K562 (cell line): ENCODE results near the gene TKT. TPM values are rescaled to one million over a fixed set of nuclear protein-coding genes. Genes with fewer than 3 reads are reported as not detected.

Source experiments
- ATAC-seq: fragments of 200-7000 bp; cut with Tn5 transposase; 3 replicates; pipeline ENCODE4 v1.9.1; 2020; ENCODE audit warnings: moderate library complexity
- BruUV-seq: library from RNA; stranded (reverse); fragments of 400-500 nt; replicated peaks from 2 replicates; lab custom pipeline; 2021; lab: Mats Ljungman, UMichigan
- CTCF ChIA-PET: fragments of 300-600 bp; formaldehyde crosslinking; extraction: SDS; loops from one replicate; lab custom pipeline; 2021; ENCODE audit warnings: low intra/inter-chr PET ratio; lab: Yijun Ruan, JAX
- POLR2A ChIA-PET: fragments of 300-600, 350-650 bp; sonication (Branson Sonifier 250); formaldehyde crosslinking; extraction: SDS; loops from one replicate; lab custom pipeline; 2021; ENCODE audit warnings: antibody characterized with exemption, inconsistent platforms; lab: Yijun Ruan, JAX
- DNase-seq, 4 experiments: peaks; one replicate each; pipeline versions ENCODE4 v3.0.0 to v3.0.0-alpha.2; 2011 to 2018; ENCODE audit warnings: low spot score in 3 of 4, mixed read lengths in 3 of 4; ENCODE audit errors: extremely low read depth in 1 of 4
- FAIRE-seq: peaks from 2 replicates; lab custom pipeline; 2011; peaks lifted over from hg19 to GRCh38; lab: Jason Lieb, UNC
- H2AFZ ChIP-seq: 2 replicates; pipeline ENCODE4 v1.6.0; 2011; ENCODE audit warnings: low read depth, low read length, control low read depth, inconsistent platforms
- H3K27ac ChIP-seq: fragments of 200-600 bp; 3 replicates; pipeline ENCODE4 v1.8.0; 2011; ENCODE audit warnings: low read depth, mild to moderate bottlenecking, control low read depth, inconsistent platforms, low read length, moderate library complexity, mixed read lengths; ENCODE audit errors: extremely low read depth
- H3K27me3 ChIP-seq, 2 experiments: fragments of 300-600 bp in 1 of 2; 2 replicates in 1 of 2; 3 replicates in 1 of 2; pipeline versions ENCODE4 v1.6.0 to v1.8.0; 2011; ENCODE audit warnings: inconsistent platforms in 2 of 2, low read length in 2 of 2, mild to moderate bottlenecking in 1 of 2, mixed read lengths in 1 of 2, moderate library complexity in 1 of 2; ENCODE audit not compliant: control insufficient read depth in 2 of 2, insufficient read depth in 2 of 2
- H3K36me3 ChIP-seq: fragments of 300-600 bp; 3 replicates; pipeline ENCODE4 v1.8.0; 2011; ENCODE audit warnings: mild to moderate bottlenecking, low read length, inconsistent platforms; ENCODE audit not compliant: control insufficient read depth, insufficient read depth
- H3K4me1 ChIP-seq, 2 experiments: fragments of 200-600 bp in 1 of 2; replicated peaks in 1 of 2; 2 replicates in 1 of 2; 3 replicates in 1 of 2; pipeline versions ENCODE4 v1.5.1 to v1.8.0; 2011; ENCODE audit warnings: inconsistent platforms in 2 of 2, low read length in 2 of 2, mild to moderate bottlenecking in 1 of 2, mixed read lengths in 1 of 2, moderate library complexity in 1 of 2; ENCODE audit not compliant: control insufficient read depth in 2 of 2, insufficient read depth in 2 of 2
- H3K4me2 ChIP-seq: 2 replicates; pipeline ENCODE4 v1.6.1; 2011; ENCODE audit warnings: low read length, control low read depth, inconsistent platforms, mixed read lengths; ENCODE audit not compliant: insufficient read depth
- H3K4me3 ChIP-seq: fragments of 200-600 bp; sonication (generic), shearing (Covaris generic); 2 replicates; pipeline ENCODE4 v1.5.1; 2016; ENCODE audit warnings: control low read depth, inconsistent platforms
- H3K79me2 ChIP-seq: fragments of 200-600 bp; 3 replicates; pipeline ENCODE4 v1.8.0; 2011; ENCODE audit warnings: low read length, inconsistent platforms; ENCODE audit not compliant: control insufficient read depth, insufficient read depth
- H3K9ac ChIP-seq, 2 experiments: 2 replicates each; pipeline versions ENCODE4 v1.6.0 to v1.6.1; 2011; ENCODE audit warnings: low read depth in 2 of 2, low read length in 2 of 2, control low read depth in 1 of 2, inconsistent platforms in 1 of 2, mild to moderate bottlenecking in 1 of 2, mixed read lengths in 1 of 2; ENCODE audit not compliant: insufficient read depth in 1 of 2
- H3K9me1 ChIP-seq: one replicate; pipeline ENCODE4 v1.6.0; 2011; ENCODE audit warnings: inconsistent platforms, mild to moderate bottlenecking, low read length, moderate library complexity; ENCODE audit not compliant: control insufficient read depth, insufficient read depth
- H3K9me3 ChIP-seq: replicated peaks from 2 replicates; pipeline ENCODE4 v1.5.1; 2011; ENCODE audit warnings: low read depth, low read length, inconsistent platforms; ENCODE audit not compliant: control insufficient read depth, insufficient read depth
- H4K20me1 ChIP-seq: replicated peaks from 2 replicates; pipeline ENCODE4 v1.6.1; 2011; ENCODE audit warnings: low read length, inconsistent platforms, mixed read lengths; ENCODE audit not compliant: control insufficient read depth, insufficient read depth
- ZNF507 ChIP-seq: conservative IDR thresholded peaks from 2 replicates; pipeline ENCODE4 v1.6.1; 2017; ENCODE audit warnings: missing genetic modification characterization, missing compliant biosample characterization
- WGBS: fragments of 100-300 bp; shearing (Covaris generic); methylation state at CpG from one replicate; pipeline ENCODE4 v1.1.6; 2016; ENCODE audit warnings: low coverage, mixed read lengths; ENCODE audit not compliant: insufficient coverage; ENCODE audit errors: missing lambda C conversion rate; 5-methylcytosine and 5-hydroxymethylcytosine counted together
- in situ Hi-C: fragments of 300-500 bp; cut with MboI; formaldehyde crosslinking; loops from 4 replicates; pipeline ENCODE4 v1.15.0; 2018; ENCODE audit warnings: inconsistent platforms, mixed read lengths
- intact Hi-C: fragments of 100-400 bp; cut with micrococcal nuclease; formaldehyde crosslinking; loops from 2 replicates; pipeline ENCODE4 v1.14.2; 2022
- polyA plus RNA-seq, 8 experiments: library from polyadenylated mRNA; depleted of rRNA in 4 of 8; stranded (reverse) in 5 of 8; unstranded in 3 of 8; fragments of >200 nt; fragmentation: Nextera tagmentation in 2 of 8; fragmentation: Illumina TruSeq in 1 of 8; extraction: Ambion mirVana in 2 of 8; extraction: Trizol in 1 of 8; gene quantifications; 2 replicates each; pipeline versions ENCODE4 v1.2.1 to v1.2.3, GENCODE V29; 2011 to 2014; ENCODE audit warnings: inconsistent platforms in 1 of 8, missing spikeins in 1 of 8
- total RNA-seq, 7 experiments: library from RNA; depleted of rRNA in 6 of 7; stranded (reverse); fragments of >200 nt in 6 of 7; fragmentation: Illumina TruSeq in 2 of 7; extraction: Trizol in 2 of 7; gene quantifications; 2 replicates each; pipeline versions ENCODE4 v1.2.1 to v1.2.3, GENCODE V29; 2011 to 2021; ENCODE audit warnings: low replicate concordance in 1 of 7

TKT gene
- total and polyA plus RNA-seq, 9 of the 15 experiments (the other 6 are each of a cell fraction or from before 2014, with no cell fraction given), result 58.1 to 401 (median 187) TPM

DNA sequence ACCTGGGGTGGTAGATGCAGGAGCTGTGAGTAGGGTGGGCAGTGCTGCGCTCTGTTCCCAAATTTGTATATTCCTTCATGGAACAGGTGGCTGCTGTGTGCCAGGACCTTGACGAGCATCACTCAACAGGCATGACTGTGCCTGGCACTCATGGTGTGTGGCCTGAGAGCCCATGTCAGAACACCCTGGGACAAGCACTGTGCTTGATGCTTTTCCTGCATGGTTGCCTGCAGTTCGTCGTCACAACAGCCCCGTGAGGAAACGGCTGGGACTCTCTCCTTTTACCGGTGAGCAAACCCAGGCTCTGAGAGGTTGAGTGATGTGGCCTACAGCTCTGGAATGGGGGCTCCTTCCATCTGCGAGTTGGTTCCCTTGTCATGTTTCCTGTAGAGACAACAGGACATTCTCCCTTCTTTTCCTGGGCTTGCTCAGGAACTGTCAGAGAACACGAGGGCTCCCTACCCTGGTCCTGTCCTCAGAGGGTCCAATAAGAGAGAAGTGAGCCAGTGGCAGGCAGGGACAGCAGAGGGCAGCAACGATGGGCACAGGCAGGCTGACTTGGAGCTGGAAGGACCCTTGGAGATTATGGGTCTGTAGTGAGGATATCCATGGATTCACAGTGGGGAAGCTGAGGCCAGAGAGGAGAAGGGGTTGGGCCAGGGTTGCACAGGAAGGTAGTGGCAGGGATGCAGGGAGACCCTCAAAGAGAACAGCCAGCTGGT lies 57.4 kb downstream of the TKT start:
- no peak for TF ChIP-seq ZNF507 (tag)
- TF ChIP-seq, all 486 proteins: peak for 0
- no peak for ATAC-seq
- no peak overlapping the region for H3K4me3 ChIP-seq
- WGBS, result 54% methylated on average over 9 of the region's 10 CpGs
- H3K4me1 ChIP-seq, result peaks cover 9 to 14% of the 10 kb centered on the region in 2 experiments; a peak in 4 of 5 replicates
- no peak overlapping the region for H2AFZ ChIP-seq
- no peak for FAIRE-seq
- H3K9ac ChIP-seq, result peak overlapping the region in 1 of 2 experiments; percentile 36; a peak in 1 of 4 replicates
- no peaks in the 10 kb centered on the region for H3K9me1 ChIP-seq
- H3K27ac ChIP-seq, result no peak overlapping the region
- no peaks in the 10 kb centered on the region for H3K79me2 ChIP-seq
- 0 out of 2 replicates have a peak, but pooled peaks cover 5% of the 10 kb centered on the region for H4K20me1 ChIP-seq
- CTCF ChIA-PET, result no interaction called here
- H3K9me3 ChIP-seq, result no peaks in the 10 kb centered on the region
- no TSS peak for BruUV-seq
- DNase-seq, result no peak
- in situ Hi-C loops (loop anchor here (5.0 kb wide), 1 partner anchor 86 kb away; no protein-coding TSS in a partner anchor), intact Hi-C loops (loop anchor here (5.0 kb wide), 1 partner anchor 66 kb away; the partner anchor contains the start of gene RFT1)
- no peak overlapping the region for H3K4me2 ChIP-seq
- no peaks in the 10 kb centered on the region for H3K27me3 ChIP-seq
- POLR2A ChIA-PET, result interaction anchor here (0.8 to 0.9 kb wide), 2 partner anchors 10 to 228 kb away, joined by 3 to 4 read pairs; no protein-coding TSS in a partner anchor
- H3K36me3 ChIP-seq, result 0 out of 3 replicates have a peak, but pooled peaks cover 2% of the 10 kb centered on the region
